SU-DHL-6 (cell line): Measurements from ENCODE around the gene RAPGEF4.

Experiments
- CTCF ChIP-seq: fragments of 200-600 bp; sonication (generic); IDR thresholded peaks from one replicate; pipeline ENCODE4 v1.5.1; 2017; ENCODE audit warnings: antibody characterized with exemption, mild to moderate bottlenecking, low read length, moderate library complexity; ENCODE audit not compliant: insufficient read depth, poor library complexity, severe bottlenecking
- EZH2phosphoT487 ChIP-seq: fragments of 200-600 bp; sonication (generic), shearing (Covaris generic); conservative IDR thresholded peaks from 2 replicates; pipeline ENCODE4 v1.6.1; 2018; ENCODE audit warnings: mild to moderate bottlenecking, antibody characterized with exemption, low read length, moderate library complexity, mixed read lengths

- TF ChIP-seq EZH2phosphoT487 (no peak), CTCF (peak; percentile 53)
Measured at GRCh38 chr2:172710584-172711047, 25.0 kb upstream of the RAPGEF4 start.
